ENCODE measurements around the gene SIMC1.
"Not testable (repeated sequence)": the region's sequence is repeated elsewhere in the genome, so short reads cannot be mapped to it uniquely, and the experiment has no call there.

Gene SIMC1

GRCh38 chr5:176237971-176238644 lies at the start of gene SIMC1:
SIMC1 (plus strand) TSS chr5:176238424; CDS start chr5:176238509, 85 bp downstream.
- peak; percentile 12 to 50 (median 31) for DNase-seq (ENCODE audit: low read depth in 3 of 3)

DNA sequence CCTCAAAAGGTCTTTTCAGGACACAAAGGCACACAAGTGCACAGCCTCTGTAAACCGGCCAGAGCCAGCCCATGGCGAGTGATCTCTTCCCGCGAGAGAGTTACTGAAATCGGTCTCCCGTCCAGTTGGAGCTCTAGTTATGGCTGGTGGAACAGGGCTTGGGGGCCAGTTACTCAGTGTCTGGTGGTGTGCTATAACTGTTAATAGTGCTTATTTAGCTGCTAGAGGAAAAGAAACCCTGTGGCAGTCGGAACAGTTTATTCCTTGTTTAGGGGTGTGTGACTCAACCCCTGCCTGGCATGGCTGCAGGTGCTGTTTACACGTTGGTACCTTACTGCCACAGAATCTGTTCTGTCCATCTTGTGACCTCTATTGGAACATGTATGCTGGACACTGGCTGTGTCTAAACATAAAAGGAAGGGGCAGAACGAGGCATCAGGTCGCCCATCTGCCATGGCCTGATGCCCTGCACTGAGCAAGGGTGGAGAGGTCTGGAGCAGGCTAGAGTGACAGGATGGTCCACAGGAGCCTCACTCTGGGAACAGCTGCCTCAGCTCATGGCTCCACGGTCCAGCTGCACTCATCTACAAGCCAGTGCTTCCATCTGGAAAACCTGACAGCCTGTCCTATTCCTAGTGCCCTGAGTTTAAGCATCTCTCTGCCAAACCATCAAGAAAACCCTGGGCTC lies 49.6 kb upstream of the SIMC1 start:
- DNase-seq (ENCODE audit: low read depth in 3 of 3) = no peak

DNA sequence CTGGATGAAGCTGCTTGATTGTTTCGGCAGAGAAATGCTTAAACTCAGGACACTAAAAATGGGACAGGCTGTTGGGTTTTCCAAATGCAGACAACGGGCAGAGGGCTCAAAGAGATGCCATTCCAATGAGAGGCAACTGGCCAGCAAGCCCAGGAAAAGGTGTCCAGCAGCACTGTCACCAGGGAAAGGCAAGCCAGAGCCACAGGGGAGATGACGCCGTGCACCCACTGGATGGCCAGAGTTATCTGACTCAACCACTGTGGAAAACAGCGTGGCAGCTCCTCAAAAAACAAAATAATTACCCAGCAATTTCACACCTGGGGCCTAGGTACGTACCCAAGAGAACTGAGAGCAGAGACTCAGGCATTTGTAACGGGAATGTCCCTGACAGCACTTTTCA lies 48.4 kb upstream of the SIMC1 start:
- DNase-seq (ENCODE audit: low read depth in 3 of 3) = no peak

- DNase-seq (ENCODE audit: low read depth in 3 of 3) = no peak
Observed at GRCh38 chr5:176190886-176191755, 47.1 kb upstream of the SIMC1 start.

GRCh38 chr5:176192094-176192721 lies 46.0 kb upstream of the SIMC1 start:
- no peak for DNase-seq (ENCODE audit: low read depth in 3 of 3)

- not testable (repeated sequence) for DNase-seq (ENCODE audit: low read depth in 3 of 3)
Observed at GRCh38 chr5:176192722-176193117, 45.5 kb upstream of the SIMC1 start.

- DNase-seq (ENCODE audit: low read depth in 3 of 3) = not testable (repeated sequence)
Observed at GRCh38 chr5:176193636-176194035, 44.6 kb upstream of the SIMC1 start.

DNA sequence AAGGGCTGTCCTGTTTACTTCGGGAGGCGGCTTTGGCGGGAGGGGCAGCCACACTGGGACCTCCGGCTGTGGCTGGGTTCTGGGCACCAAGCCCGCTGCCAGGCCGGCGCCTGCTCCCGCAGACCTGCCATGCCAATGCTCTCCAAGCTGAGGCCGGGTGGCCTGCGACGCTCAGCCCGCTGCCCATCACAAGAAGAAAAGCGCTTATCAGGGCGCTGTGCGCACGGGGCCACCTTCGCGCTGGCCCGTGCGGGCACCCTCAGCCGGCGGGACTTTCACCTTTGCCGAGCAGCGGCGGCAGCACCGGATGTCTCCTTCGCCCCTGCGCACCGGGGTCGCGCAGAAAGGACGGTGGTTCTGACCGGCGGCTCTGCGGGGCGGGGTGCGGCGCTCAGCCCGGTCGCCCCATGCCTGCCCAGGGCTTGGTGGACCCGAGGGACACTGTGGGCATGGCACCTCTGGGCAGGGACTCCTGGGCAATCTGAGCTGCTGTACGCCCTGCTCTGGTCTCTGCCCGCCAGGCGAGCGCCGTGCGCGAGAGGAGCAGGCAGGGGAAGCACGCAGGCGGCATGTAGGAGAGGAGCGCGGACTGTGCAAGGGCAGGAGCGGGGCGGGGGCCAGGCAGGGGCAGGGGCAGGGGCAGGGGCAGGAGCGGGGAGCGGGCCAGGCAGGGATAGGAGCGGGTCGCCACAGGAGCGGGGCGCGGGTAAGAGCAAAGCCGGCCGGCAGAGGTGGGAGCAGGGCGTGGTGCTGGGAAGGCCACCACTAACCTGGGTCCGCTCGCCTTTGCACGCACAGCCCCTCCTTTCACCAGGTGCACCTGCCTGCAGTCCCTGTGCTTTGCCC lies 43.8 kb upstream of the SIMC1 start:
- DNase-seq (ENCODE audit: low read depth in 3 of 3) = not testable (repeated sequence)

- not testable (repeated sequence) for DNase-seq (ENCODE audit: low read depth in 3 of 3)
Observed at GRCh38 chr5:176195084-176195413, 43.2 kb upstream of the SIMC1 start.

GRCh38 chr5:176195487-176196207 lies 42.6 kb upstream of the SIMC1 start:
- DNase-seq (ENCODE audit: low read depth in 3 of 3) = not testable (repeated sequence)

GRCh38 chr5:176196781-176197180 lies 41.4 kb upstream of the SIMC1 start:
- not testable (repeated sequence) for DNase-seq (ENCODE audit: low read depth in 3 of 3)

DNA sequence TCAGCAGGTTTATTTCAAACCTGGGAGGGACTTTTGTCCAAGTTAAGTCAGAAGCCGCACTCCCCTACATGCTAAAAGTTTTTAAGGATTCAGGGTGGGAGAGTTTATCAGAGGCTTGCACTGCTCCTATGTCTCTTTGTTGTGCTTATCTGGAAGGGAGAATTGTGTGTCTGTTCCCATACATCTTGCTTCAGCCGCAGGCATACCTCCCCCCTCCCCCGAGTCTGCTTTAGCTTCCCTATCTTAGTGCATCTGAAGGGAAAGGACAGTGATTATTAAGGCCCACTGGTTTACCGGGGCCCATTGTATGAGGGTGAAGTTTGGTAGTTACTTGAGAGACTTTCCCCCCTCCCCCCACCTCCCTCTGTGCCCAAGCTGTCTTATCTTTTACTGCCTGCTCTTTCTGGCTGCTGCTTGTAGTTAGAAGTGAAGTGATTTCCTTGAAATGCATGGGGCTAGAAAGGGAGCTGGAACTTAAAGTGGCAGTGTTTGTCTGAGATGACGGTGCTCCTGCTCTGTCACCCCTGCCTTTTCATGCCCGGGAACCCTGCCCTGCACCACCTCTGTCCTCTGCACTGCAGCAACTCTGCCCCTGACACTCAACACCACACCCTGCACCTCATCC lies 40.9 kb upstream of the SIMC1 start:
- not testable (repeated sequence) for DNase-seq (ENCODE audit: low read depth in 3 of 3)

- not testable (repeated sequence) for DNase-seq (ENCODE audit: low read depth in 3 of 3)
Observed at GRCh38 chr5:176198299-176198698, 39.9 kb upstream of the SIMC1 start.

GRCh38 chr5:176198991-176199733 lies 39.1 kb upstream of the SIMC1 start:
- not testable (repeated sequence) for DNase-seq (ENCODE audit: low read depth in 3 of 3)

DNA sequence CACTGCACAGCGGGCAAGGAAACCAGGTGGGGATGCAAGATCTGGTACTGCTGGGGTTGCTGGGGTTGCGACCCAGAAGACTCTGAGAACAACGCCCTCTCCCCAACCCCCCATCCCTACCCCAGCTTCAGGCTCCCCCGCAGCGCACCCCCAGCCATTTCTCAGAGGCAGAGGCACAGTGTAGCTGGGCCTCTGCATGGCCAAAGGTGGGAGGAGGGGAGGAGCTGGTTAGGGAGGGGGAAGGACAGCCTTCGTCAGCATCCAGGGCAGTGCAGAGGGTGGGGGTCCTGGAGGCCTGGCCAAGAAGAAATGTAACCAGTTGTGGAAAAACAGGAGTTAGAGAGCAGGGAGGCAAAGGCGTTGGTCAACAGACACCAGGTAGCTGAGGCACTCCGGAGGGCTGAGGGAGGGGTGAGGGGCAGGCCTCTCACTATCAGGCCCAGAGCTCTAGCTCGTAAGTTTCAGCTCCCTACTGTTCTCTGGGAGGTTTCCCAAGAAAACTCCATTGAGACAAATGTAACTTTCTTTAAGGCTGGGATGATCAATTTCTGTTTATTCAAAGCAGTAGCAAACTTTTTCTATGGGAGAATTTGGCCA lies 38.3 kb upstream of the SIMC1 start:
- DNase-seq (ENCODE audit: low read depth in 3 of 3) = not testable (repeated sequence)

- no peak for DNase-seq (ENCODE audit: low read depth in 3 of 3)
Observed at GRCh38 chr5:176201811-176202210, 36.4 kb upstream of the SIMC1 start.

DNA sequence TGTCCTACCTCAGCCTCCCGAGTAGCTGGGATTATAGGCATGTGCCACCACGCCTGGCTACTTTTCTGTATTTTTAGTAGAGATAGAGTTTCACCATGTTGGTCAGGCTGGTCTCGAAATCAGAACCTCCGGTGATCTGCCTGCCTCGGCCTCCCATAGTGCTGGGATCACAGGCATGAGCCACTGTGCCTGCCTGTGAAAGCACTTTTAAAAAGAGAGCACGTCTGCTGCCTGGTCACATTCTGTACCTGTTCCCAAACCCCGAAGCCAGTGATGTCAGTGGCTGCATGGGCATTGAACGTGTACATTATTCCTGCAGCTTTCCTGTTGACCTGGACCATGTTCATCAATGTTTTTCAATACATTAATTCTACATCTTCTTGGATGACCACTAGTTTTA lies 35.1 kb upstream of the SIMC1 start:
- DNase-seq (ENCODE audit: low read depth in 3 of 3) = no peak

- DNase-seq (ENCODE audit: low read depth in 3 of 3) = not testable (repeated sequence)
Observed at GRCh38 chr5:176203535-176203934, 34.7 kb upstream of the SIMC1 start.

All from stimulated activated CD4-positive, alpha-beta T cell treated with anti-CD3 and anti-CD28 coated beads, TNF-alpha, amount 100 ng/mL, for 24 hours (primary cell).